Measurements from ENCODE around the gene EMP3. TPM values are rescaled to one million over a fixed set of nuclear protein-coding genes. Genes with fewer than 3 reads are reported as not detected.

Gene EMP3
- total and polyA plus RNA-seq, 9 of the 15 experiments (the other 6 are each of a cell fraction or from before 2014, with no cell fraction given), result 123 to 386 (median 296) TPM

GRCh38 chr19:48351341-48351752, 26.0 kb downstream of the EMP3 start (continued):
- peak; percentile 52; the same call in 1 of the 2 replicates for TF ChIP-seq CHAMP1 (IDR thresholded peaks at IDR 0.05)
- no peak for TF ChIP-seq HOXB6 (CRISPR knock-in tag; IDR thresholded peaks at IDR 0.05; ENCODE audit: borderline replicate concordance)
- TF ChIP-seq CC2D1A (IDR thresholded peaks at IDR 0.05), result 0 out of 2 replicates have a peak, but pooled peaks have one; percentile 42
- peak; percentile 16; the same call in 1 of the 2 replicates for TF ChIP-seq C11orf30 (IDR thresholded peaks at IDR 0.05; ENCODE audit: low read depth)
- peak; percentile 24 to 80; a peak in 3 of 4 replicates for TF ChIP-seq RCOR1 (IDR thresholded peaks at IDR 0.05; ENCODE audit: borderline replicate concordance in 1 of 2, low read depth in 2 of 2, low read length in 2 of 2)
- TF ChIP-seq CTCFL (IDR thresholded peaks at IDR 0.05; ENCODE audit: borderline replicate concordance, insufficient read depth, low read depth, low read length, poor library complexity, severe bottlenecking), result peak; percentile 79
- no peak for TF ChIP-seq ID3 (CRISPR knock-in tag; IDR thresholded peaks at IDR 0.05)
- TF ChIP-seq ID3 (tag; IDR thresholded peaks at IDR 0.05), result peak; percentile 43; the same call in 1 of the 2 replicates
- no peak for TF ChIP-seq TRIM25 (IDR thresholded peaks at IDR 0.05; ENCODE audit: borderline replicate concordance)
- no peak for TF ChIP-seq PYGO2 (tag; IDR thresholded peaks at IDR 0.05)
- no peak for TF ChIP-seq ZSCAN29 (IDR thresholded peaks at IDR 0.05)
- TF ChIP-seq PTBP1 (IDR thresholded peaks at IDR 0.05; ENCODE audit: low read depth, low read length), result peak; percentile 97
- TF ChIP-seq TFAP4 (CRISPR knock-in tag; IDR thresholded peaks at IDR 0.05; ENCODE audit: borderline replicate concordance), result peak; percentile 17; the same call in 1 of the 2 replicates
- no peak for TF ChIP-seq MEF2D (tag; conservative IDR thresholded peaks at IDR 0.05; ENCODE audit: low read depth)
- peak; percentile 82 for TF ChIP-seq SMC3 (conservative IDR thresholded peaks at IDR 0.05; ENCODE audit: insufficient read depth, low read depth, low read length)
- TF ChIP-seq ASH1L (IDR thresholded peaks at IDR 0.05; ENCODE audit: borderline replicate concordance, low read depth, partially characterized antibody), result no peak
- no peak for TF ChIP-seq JUNB (CRISPR knock-in tag; conservative IDR thresholded peaks at IDR 0.05)
- TF ChIP-seq ZFX (CRISPR knock-in tag; IDR thresholded peaks at IDR 0.05), result no peak
- TF ChIP-seq MCM2 (IDR thresholded peaks at IDR 0.05; ENCODE audit: low read depth), result no peak
- no peak for TF ChIP-seq CREB5 (CRISPR knock-in tag; IDR thresholded peaks at IDR 0.05)

All from K562 (cell line).